Effector memory CD4-positive, alpha-beta T cell (primary cell): Measurements from ENCODE around the gene RELN.

ENCODE experiments used
- DNase-seq, 3 donors: peaks; one replicate each; pipeline ENCODE4 v3.0.0-alpha.2; 2020
- H3K27ac ChIP-seq: 2 replicates; pipeline ENCODE4 v1.7.0; 2013; ENCODE audit warnings: mild to moderate bottlenecking, low read length, moderate library complexity; ENCODE audit not compliant: insufficient read depth, poor library complexity, severe bottlenecking
- H3K27me3 ChIP-seq: replicated peaks from 2 replicates; pipeline ENCODE4 v1.7.0; 2013; ENCODE audit warnings: mild to moderate bottlenecking, low read length; ENCODE audit not compliant: insufficient read depth, control insufficient read depth, poor library complexity, severe bottlenecking
- H3K36me3 ChIP-seq: 2 replicates; pipeline ENCODE4 v1.7.0; 2013; ENCODE audit warnings: mild to moderate bottlenecking, low read length, moderate library complexity; ENCODE audit not compliant: control insufficient read depth, insufficient read depth
- H3K4me1 ChIP-seq: 2 replicates; pipeline ENCODE4 v1.7.0; 2013; ENCODE audit warnings: low read length, mild to moderate bottlenecking; ENCODE audit not compliant: control insufficient read depth, insufficient read depth, poor library complexity, severe bottlenecking
- H3K4me3 ChIP-seq: 2 replicates; pipeline ENCODE4 v1.7.0; 2013; ENCODE audit warnings: low read length, low read depth, mild to moderate bottlenecking; ENCODE audit not compliant: insufficient read depth, poor library complexity, severe bottlenecking
- H3K9me3 ChIP-seq: 2 replicates; pipeline ENCODE4 v1.7.0; 2013; ENCODE audit warnings: mild to moderate bottlenecking, low read length, moderate library complexity; ENCODE audit not compliant: control insufficient read depth

Gene RELN

GRCh38 chr7:103865442-103865841 is 124.0 kb downstream of the RELN start:
- no peaks in the 10 kb centered on the region for H3K9me3 ChIP-seq
- H3K36me3 ChIP-seq: no peaks in the 10 kb centered on the region
- no peak overlapping the region for H3K27ac ChIP-seq
- DNase-seq: no peak
- H3K4me3 ChIP-seq: no peak overlapping the region
- no peaks in the 10 kb centered on the region for H3K4me1 ChIP-seq
- no peaks in the 10 kb centered on the region for H3K27me3 ChIP-seq

- H3K27me3 ChIP-seq: no peaks in the 10 kb centered on the region
- H3K27ac ChIP-seq: no peak overlapping the region
- no peak for DNase-seq
- no peaks in the 10 kb centered on the region for H3K36me3 ChIP-seq
- no peak overlapping the region for H3K4me3 ChIP-seq
- H3K9me3 ChIP-seq: no peaks in the 10 kb centered on the region
- H3K4me1 ChIP-seq: no peaks in the 10 kb centered on the region
These were observed 127.0 kb downstream of the RELN start for GRCh38 chr7:103862302-103863035.

- H3K4me1 ChIP-seq: no peaks in the 10 kb centered on the region
- no peaks in the 10 kb centered on the region for H3K36me3 ChIP-seq
- H3K4me3 ChIP-seq: no peak overlapping the region
- no peaks in the 10 kb centered on the region for H3K9me3 ChIP-seq
- H3K27me3 ChIP-seq: no peaks in the 10 kb centered on the region
- no peak overlapping the region for H3K27ac ChIP-seq
- no peak for DNase-seq
These were observed 129.7 kb downstream of the RELN start for GRCh38 chr7:103859709-103860108.

- H3K36me3 ChIP-seq: no peaks in the 10 kb centered on the region
- H3K27me3 ChIP-seq: no peaks in the 10 kb centered on the region
- H3K4me1 ChIP-seq: no peaks in the 10 kb centered on the region
- DNase-seq: no peak
- no peak overlapping the region for H3K27ac ChIP-seq
- no peaks in the 10 kb centered on the region for H3K9me3 ChIP-seq
- no peak overlapping the region for H3K4me3 ChIP-seq
These were observed 132.0 kb downstream of the RELN start for GRCh38 chr7:103857435-103857834.

- no peak for DNase-seq
- Histone ChIP-seq H3K4me3 (no peak overlapping the region), H3K4me1 (no peaks in the 10 kb centered on the region), H3K36me3 (no peaks in the 10 kb centered on the region), H3K27ac (no peak overlapping the region), H3K9me3 (no peaks in the 10 kb centered on the region), H3K27me3 (no peaks in the 10 kb centered on the region)
These were observed 132.5 kb downstream of the RELN start for GRCh38 chr7:103856929-103857328.

GRCh38 chr7:103855671-103856070 is 133.8 kb downstream of the RELN start:
- H3K27me3 ChIP-seq: no peaks in the 10 kb centered on the region
- H3K36me3 ChIP-seq: no peaks in the 10 kb centered on the region
- H3K27ac ChIP-seq: no peak overlapping the region
- no peaks in the 10 kb centered on the region for H3K9me3 ChIP-seq
- H3K4me1 ChIP-seq: no peaks in the 10 kb centered on the region
- no peak overlapping the region for H3K4me3 ChIP-seq
- DNase-seq: no peak

- Histone ChIP-seq H3K9me3 (no peaks in the 10 kb centered on the region), H3K27ac (no peak overlapping the region), H3K27me3 (no peaks in the 10 kb centered on the region), H3K4me1 (no peaks in the 10 kb centered on the region), H3K36me3 (no peaks in the 10 kb centered on the region), H3K4me3 (no peak overlapping the region)
- DNase-seq: no peak
These were observed 134.8 kb downstream of the RELN start for GRCh38 chr7:103854611-103855010.

- no peak for DNase-seq
- H3K36me3 ChIP-seq: no peaks in the 10 kb centered on the region
- no peak overlapping the region for H3K27ac ChIP-seq
- H3K4me3 ChIP-seq: no peak overlapping the region
- no peaks in the 10 kb centered on the region for H3K9me3 ChIP-seq
- H3K4me1 ChIP-seq: no peaks in the 10 kb centered on the region
- H3K27me3 ChIP-seq: no peaks in the 10 kb centered on the region
These were observed 138.1 kb downstream of the RELN start for GRCh38 chr7:103851357-103851756.

GRCh38 chr7:103843689-103844480 is 145.6 kb downstream of the RELN start:
- no peak for DNase-seq
- Histone ChIP-seq H3K4me1 (no peaks in the 10 kb centered on the region), H3K9me3 (no peaks in the 10 kb centered on the region), H3K27me3 (no peaks in the 10 kb centered on the region), H3K4me3 (no peak overlapping the region), H3K27ac (no peak overlapping the region), H3K36me3 (no peaks in the 10 kb centered on the region)

- Histone ChIP-seq H3K27ac (no peak overlapping the region), H3K4me1 (no peaks in the 10 kb centered on the region), H3K4me3 (no peak overlapping the region), H3K9me3 (no peaks in the 10 kb centered on the region), H3K36me3 (no peaks in the 10 kb centered on the region), H3K27me3 (no peaks in the 10 kb centered on the region)
- no peak for DNase-seq
These were observed 156.1 kb downstream of the RELN start for GRCh38 chr7:103833401-103833800.
